ENCODE results near the gene WDFY2. TPM values are rescaled to one million over a fixed set of nuclear protein-coding genes. Genes with fewer than 3 reads are reported as not detected.

Gene WDFY2
- total RNA-seq, 1 experiment from 2014 or later, result 26.4 TPM

DNA sequence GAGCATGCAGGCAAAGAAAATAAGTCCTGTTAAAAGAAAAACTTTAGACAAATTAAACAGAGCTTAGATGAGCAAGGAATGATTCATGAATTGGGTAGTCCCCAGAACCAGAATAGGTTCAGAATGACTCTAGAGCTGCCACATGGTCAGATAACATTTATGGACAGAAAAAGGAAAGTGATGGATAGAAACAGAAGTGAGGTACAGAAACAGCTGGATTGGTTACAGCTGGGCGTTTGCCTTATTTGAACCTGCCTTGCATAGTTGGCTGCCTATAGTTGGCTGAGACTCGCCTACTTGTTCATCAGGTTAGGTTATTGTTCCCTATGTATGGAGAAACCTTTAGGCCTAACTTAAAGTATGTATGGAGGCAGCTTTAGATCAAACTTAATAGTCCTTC lies 35.4 kb downstream of the WDFY2 start:
- Histone ChIP-seq H3K14ac (ENCODE audit: insufficient read depth, low read length) (no peak overlapping the region), H4K8ac (replicated peaks; ENCODE audit: insufficient read length, low read depth, low read length) (no peak overlapping the region), H3K23ac (ENCODE audit: insufficient read length, low read depth, low read length) (no peak overlapping the region), H3K79me2 (ENCODE audit: insufficient read depth, low read length) (peaks cover 2% of the 10 kb centered on the region; the same call in 1 of the 2 replicates), H2BK120ac (ENCODE audit: low read depth, low read length, poor library complexity, severe bottlenecking) (no peak overlapping the region), H3K23me2 (ENCODE audit: insufficient read length, low read depth, low read length, poor library complexity, severe bottlenecking) (no peaks in the 10 kb centered on the region), H2AFZ (ENCODE audit: low read length) (no peak overlapping the region), H2AK5ac (ENCODE audit: insufficient read length, low read length) (no peak overlapping the region), H3K56ac (ENCODE audit: insufficient read length, low read depth, low read length) (no peak overlapping the region), H3K9me3 (ENCODE audit: control insufficient read depth, low read depth, low read length) (no peaks in the 10 kb centered on the region), H3K79me1 (ENCODE audit: insufficient read depth, low read depth, low read length, poor library complexity, severe bottlenecking) (no peaks in the 10 kb centered on the region), H2BK20ac (ENCODE audit: low read depth, low read length, poor library complexity, severe bottlenecking) (no peak overlapping the region), H3K4me1 (ENCODE audit: insufficient read depth, low read length) (peaks cover 6% of the 10 kb centered on the region; the same call in 1 of the 2 replicates), H3T11ph (ENCODE audit: low read length) (no peak overlapping the region), H3K27me3 (ENCODE audit: insufficient read depth, low read length) (no peaks in the 10 kb centered on the region), H3K18ac (ENCODE audit: insufficient read length, low read depth, low read length) (no peak overlapping the region), H3K27ac (ENCODE audit: insufficient read length, low read depth, low read length) (no peak overlapping the region), H3K9ac (ENCODE audit: extremely low read depth, insufficient read length, low read length) (no peak overlapping the region), H3K4ac (ENCODE audit: low read depth, low read length) (no peak overlapping the region), H4K91ac (ENCODE audit: insufficient read length, low read depth, low read length) (no peak overlapping the region), H4K5ac (ENCODE audit: insufficient read length, low read depth, low read length) (no peak overlapping the region), H2BK5ac (ENCODE audit: insufficient read length, low read length) (no peak overlapping the region), H2BK15ac (ENCODE audit: low read depth, low read length) (no peak overlapping the region), H4K20me1 (ENCODE audit: control insufficient read depth, insufficient read depth, insufficient read length) (no peaks in the 10 kb centered on the region), H2BK12ac (ENCODE audit: insufficient read length, low read depth, low read length) (no peak overlapping the region), H3K4me2 (ENCODE audit: insufficient read depth, insufficient read length, low read length) (no peak overlapping the region)
- Mint-ChIP-seq H3K27me3 (ENCODE audit: low read depth) (no peaks in the 10 kb centered on the region), H3K4me1 (peaks cover 52 to 55% of the 10 kb centered on the region in 2 experiments), H3K27ac (no peak overlapping the region), H3K36me3 (ENCODE audit: insufficient read depth in 1 of 3, low read depth in 3 of 3) (no peaks in the 10 kb centered on the region), H3K9me3 (no peaks in the 10 kb centered on the region), H3K4me3 (no peak overlapping the region)
- DNase-seq, result no peak
- WGBS (ENCODE audit: extremely low coverage, insufficient read length, low lambda C conversion rate), result no CpG with 5 or more reads among the region's 2 CpGs
- TF ChIP-seq, protein P1, sequence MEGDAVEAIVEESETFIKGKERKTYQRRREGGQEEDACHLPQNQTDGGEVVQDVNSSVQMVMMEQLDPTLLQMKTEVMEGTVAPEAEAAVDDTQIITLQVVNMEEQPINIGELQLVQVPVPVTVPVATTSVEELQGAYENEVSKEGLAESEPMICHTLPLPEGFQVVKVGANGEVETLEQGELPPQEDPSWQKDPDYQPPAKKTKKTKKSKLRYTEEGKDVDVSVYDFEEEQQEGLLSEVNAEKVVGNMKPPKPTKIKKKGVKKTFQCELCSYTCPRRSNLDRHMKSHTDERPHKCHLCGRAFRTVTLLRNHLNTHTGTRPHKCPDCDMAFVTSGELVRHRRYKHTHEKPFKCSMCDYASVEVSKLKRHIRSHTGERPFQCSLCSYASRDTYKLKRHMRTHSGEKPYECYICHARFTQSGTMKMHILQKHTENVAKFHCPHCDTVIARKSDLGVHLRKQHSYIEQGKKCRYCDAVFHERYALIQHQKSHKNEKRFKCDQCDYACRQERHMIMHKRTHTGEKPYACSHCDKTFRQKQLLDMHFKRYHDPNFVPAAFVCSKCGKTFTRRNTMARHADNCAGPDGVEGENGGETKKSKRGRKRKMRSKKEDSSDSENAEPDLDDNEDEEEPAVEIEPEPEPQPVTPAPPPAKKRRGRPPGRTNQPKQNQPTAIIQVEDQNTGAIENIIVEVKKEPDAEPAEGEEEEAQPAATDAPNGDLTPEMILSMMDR (conservative IDR thresholded peaks at IDR 0.05), result no peak
